IPS DF 19.7 (cell line): ENCODE data around the gene UCHL5.
"Not testable (repeated sequence)": the region's sequence is repeated elsewhere in the genome, so short reads cannot be mapped to it uniquely, and the experiment has no call there.

Source experiments
- DNase-seq: peaks from one replicate; pipeline ENCODE4 v3.0.0-alpha.2; 2013; ENCODE audit warnings: low read depth, low spot score

UCHL5 gene

DNA sequence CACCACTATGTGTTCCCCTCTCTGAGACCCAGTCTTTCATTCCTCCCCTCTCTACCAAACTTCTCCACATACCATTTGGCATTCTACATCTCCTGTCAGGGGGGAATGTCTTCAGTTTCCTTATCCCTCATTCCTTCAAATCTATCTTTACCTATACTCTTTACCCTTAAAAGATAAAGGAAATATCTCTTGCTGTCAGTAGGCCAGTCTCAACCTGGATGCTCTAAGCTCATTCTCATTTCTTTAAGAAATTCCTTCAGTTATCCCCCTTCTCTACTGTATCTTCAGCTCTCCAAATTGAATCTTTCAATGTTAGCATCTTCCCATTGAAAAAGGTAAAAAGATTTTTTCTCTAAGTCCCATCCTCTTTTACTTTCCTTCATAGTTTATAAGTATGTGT lies 6.8 kb upstream of the UCHL5 start:
- DNase-seq: no peak

GRCh38 chr1:193062698-193063463 lies 3.7 kb upstream of the UCHL5 start:
- DNase-seq: no peak

GRCh38 chr1:193060938-193061337 lies 1.8 kb upstream of the UCHL5 start:
- DNase-seq: no peak

DNA sequence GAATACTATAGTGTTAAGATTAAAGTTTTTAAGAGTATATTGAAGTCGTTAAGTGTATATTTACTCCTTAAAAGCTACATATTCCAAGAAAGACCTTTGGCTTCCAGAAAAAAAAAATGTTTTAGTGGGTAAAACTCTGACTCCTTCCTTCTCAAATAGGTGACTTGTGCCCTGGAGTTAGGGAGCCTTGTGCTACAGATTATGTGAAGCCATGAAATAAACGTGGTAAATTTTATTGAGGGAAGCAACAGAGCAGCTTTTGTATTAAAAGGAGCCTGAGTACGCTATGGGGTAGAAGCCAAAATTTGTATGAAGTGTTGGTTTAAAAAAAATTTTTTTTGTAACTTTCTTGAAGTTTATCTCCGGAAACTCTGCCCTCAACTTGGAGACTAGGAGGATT lies 1.2 kb upstream of the UCHL5 start:
- no peak for DNase-seq

- no peak for DNase-seq
Observed at GRCh38 chr1:193060115-193060403, 899 bp upstream of the UCHL5 start.

DNA sequence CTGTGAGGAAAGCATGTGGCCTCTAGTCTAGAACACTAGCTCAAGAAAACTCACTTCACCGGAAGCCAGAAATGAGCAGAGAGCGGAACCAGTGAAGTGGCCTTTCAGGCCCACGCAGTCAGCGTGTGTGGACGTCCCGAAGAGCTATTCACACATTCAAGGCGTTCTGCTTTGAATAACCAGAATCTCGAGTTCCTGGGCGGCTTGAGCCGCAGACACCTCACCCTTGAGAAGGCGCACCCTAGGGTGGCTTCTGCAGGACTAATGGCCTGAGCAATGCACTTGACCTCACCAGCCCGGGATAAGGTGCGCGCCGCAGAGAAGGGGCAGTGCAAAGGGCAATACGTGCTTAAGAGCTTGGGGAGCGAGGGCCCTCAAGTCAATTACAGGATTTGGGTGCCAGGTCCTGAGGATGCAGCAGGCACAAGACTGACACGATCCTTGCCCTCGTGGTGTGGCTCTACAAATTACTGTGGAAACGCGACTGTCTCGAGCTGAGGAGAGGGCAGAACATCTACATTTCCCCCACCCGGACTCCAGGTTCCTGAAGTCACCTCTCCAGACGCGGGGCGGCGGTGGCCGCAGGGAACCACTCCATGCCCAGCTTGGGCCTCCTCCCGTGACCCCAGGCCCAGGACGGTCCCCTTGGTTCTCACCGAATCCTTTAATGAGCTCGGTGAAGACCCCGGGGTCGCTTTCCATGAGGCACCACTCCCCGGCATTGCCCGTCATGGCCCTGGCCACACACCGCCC lies 455 bp downstream of the UCHL5 start:
- no peak for DNase-seq

- DNase-seq: no peak
Observed at GRCh38 chr1:193054169-193054675, 4.9 kb downstream of the UCHL5 start.

DNA sequence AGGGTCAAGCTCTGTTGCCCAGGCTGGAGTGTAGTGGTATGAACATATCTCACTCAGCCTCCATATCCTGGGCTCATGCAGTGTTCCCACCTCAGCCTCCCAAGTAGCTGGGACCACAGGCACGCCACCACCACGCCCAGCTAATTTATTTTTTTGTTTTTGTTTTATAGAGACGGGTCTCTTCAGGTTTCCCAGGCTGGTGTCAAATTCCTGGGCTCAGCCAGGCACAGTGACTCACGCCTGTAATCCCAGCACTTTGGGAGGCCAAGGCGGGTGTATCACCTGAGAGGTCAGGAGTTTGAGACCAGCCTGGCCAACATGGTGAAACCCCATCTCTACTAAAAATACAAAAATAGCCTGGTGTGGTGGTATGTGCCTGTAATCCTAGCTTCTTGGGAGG lies 10.2 kb downstream of the UCHL5 start:
- DNase-seq: not testable (repeated sequence)

GRCh38 chr1:193042766-193043691 lies 16.1 kb downstream of the UCHL5 start:
- no peak for DNase-seq

- no peak for DNase-seq
Observed at GRCh38 chr1:193040011-193040410, 19.1 kb downstream of the UCHL5 start.

- DNase-seq: no peak
Observed at GRCh38 chr1:193036337-193037047, 22.7 kb downstream of the UCHL5 start.

DNA sequence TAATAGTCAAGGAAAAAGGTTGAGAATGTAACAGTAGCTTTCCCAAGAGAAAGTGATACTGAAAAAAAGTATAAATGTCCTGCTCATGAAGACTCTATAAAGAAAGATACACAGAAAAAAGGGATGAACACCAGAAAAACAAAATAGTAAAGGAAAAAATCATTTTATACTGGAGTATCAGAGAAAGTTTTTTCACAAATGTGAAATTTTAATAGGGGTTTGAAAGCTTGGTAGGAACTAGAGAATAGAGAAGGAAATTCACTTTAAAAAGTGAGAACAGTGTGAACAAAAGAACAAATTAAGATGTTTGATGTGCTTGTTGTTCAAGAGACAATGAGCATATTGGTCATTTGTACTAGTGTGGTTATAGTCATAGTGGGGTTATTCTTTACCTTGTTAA lies 25.6 kb downstream of the UCHL5 start:
- DNase-seq: no peak

DNA sequence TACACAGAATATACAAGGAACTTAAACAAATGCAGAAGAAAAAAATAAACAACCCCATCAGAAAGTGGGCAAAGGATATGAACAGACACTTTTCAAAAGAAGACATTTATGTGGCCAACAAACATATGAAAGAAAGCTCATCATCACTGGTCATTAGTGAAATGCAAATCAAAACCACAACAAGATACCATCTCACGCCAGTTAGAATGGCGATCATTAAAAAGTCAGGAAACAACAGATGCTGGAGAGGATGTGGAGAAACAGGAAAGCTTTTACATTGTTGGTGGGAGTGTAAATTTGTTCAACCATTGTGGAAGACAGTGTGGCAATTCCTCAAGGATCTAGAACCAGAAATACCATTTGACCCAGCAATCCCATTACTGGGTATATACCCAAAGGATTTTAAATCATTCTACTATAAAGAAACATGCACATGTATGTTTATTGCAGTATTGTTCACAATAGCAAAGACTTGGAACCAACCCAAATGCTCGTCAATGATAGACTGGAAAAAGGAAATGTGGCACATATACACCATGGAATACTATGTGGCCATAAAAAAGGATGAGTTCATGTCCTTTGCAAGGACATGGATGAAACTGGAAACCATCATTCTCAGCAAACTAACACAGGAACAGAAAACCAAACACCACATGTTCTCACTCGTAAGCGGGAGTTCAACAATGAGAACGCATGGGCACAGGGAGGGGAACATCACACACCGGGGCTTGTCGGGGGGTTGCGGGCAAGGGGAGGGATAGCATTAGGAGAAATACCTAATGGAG lies 26.3 kb downstream of the UCHL5 start:
- not testable (repeated sequence) for DNase-seq

GRCh38 chr1:193031431-193031830 lies 27.7 kb downstream of the UCHL5 start:
- DNase-seq: no peak

GRCh38 chr1:193030280-193030679 lies 28.9 kb downstream of the UCHL5 start:
- DNase-seq: no peak

DNA sequence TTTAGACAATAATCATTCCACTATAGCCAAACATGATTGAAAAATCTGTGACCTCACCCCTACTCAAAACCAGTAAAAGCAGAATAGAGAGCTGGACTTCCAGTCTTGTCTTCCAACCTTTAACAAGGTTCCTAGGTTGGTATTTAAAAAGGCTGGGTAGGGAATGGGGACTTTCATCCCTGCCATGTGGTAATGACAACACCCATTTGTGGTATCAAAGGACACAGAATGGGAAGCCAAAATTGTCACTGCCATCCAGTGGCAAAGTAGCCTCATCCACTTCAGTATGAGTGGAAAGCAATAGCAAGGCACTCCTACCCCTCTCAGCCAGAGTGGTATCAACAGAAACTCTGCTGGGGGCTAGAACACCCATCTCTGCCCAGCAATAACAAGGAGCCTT lies 33.9 kb downstream of the UCHL5 start:
- no peak for DNase-seq

GRCh38 chr1:193019442-193020026 lies 39.6 kb downstream of the UCHL5 start:
- DNase-seq: no peak

DNA sequence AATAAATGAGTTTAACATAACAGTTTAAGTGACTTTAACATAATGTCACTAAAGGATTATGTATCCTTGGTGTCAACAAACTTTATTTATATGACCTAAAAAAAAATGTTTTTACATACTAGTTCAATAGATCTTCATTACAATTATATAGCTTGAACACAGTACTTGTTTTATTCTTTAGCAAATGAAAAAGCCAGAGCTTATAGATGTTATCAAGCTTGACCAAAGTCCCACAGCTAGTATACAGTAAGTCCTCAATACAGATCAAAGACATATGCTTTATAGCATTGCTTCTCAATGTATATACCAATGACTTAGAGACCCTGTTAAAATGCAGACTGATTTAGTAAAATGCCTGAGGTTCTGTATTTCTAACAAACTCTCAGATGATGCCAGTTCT lies 42.4 kb downstream of the UCHL5 start:
- DNase-seq: no peak

DNA sequence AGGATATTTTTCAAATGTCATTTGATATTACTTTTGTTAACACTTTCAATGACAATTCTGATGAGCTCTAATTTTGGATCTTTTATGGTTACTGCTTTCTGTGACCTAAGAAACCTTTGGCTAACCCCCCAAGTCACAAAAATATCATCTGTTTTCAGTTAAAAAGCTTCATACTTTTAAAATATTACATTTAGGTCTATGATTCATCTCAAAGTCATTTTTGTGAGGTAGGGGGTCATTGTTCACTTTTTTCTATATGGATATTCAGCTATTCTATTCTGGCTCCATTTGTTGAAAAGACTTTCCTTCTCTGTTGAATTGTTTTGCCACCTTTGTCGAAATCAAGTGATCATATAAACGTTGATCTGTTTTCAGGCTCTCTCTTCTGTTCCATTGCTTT lies 44.8 kb downstream of the UCHL5 start:
- no peak for DNase-seq

DNA sequence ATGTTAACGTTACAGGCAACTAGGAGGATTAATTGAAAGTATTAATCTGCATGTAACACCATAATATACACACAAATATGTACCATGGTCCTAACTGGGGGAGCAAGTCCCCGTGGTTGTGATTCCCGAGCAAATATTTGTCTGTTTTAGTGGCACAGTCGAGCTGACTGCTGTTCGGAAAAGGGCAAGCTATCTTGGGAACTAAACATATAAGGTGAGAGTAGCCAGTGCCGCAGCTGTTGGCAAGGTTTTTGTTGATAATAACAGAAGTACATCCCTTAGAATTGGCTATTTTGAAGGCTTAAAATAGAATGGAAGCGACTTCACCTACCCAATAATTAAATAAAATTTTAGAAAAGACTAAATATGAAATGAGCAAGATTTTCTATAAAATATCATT lies 45.5 kb downstream of the UCHL5 start:
- no peak for DNase-seq
